ENCODE results near the gene MEI1.

DNA sequence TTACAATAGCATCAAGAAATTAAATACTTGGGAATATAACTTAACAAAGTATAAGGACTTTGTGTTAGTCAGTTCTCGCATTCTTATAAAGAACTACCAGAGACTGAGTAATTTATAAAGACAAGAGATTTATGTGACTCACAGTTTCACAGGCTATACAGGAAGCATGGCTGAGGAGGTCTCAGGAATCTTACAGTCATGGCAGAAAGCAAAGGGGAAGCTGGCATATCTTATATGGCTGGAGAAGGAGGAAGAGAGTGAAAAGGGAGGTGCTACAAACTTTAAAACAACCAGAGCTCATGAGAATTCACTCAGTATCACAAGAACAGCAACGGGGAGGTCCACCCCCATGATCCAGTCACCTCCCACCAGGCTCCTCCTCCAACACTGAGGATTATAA lies 69.1 kb downstream of the MEI1 start:
- no peak for TF ChIP-seq TEAD4 (IDR thresholded peaks at IDR 0.05; ENCODE audit: low read length)
- no peak for TF ChIP-seq TEAD4 (CRISPR knock-in tag; IDR thresholded peaks at IDR 0.05; ENCODE audit: borderline replicate concordance)
- TF ChIP-seq POLR2AphosphoS5 (IDR thresholded peaks at IDR 0.05; ENCODE audit: control insufficient read depth, insufficient read depth, low read depth, low read length) = no peak
- TF ChIP-seq ZNF644 (tag; IDR thresholded peaks at IDR 0.05; ENCODE audit: low read depth) = no peak
- TF ChIP-seq, protein P1, sequence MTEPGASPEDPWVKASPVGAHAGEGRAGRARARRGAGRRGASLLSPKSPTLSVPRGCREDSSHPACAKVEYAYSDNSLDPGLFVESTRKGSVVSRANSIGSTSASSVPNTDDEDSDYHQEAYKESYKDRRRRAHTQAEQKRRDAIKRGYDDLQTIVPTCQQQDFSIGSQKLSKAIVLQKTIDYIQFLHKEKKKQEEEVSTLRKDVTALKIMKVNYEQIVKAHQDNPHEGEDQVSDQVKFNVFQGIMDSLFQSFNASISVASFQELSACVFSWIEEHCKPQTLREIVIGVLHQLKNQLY (CRISPR knock-in tag; conservative IDR thresholded peaks at IDR 0.05) = no peak
- TF ChIP-seq HDGF (IDR thresholded peaks at IDR 0.05) = no peak
- TF ChIP-seq HDAC2 (IDR thresholded peaks at IDR 0.05) = no peak

All from K562 (cell line).